Sigmoid colon (tissue), 7 donors: ENCODE data around the gene STK39. TPM values are rescaled to one million over a fixed set of nuclear protein-coding genes. Genes with fewer than 3 reads are reported as not detected.

Source experiments
- DNase-seq: peaks from one replicate; pipeline ENCODE4 v3.0.0-alpha.2; 2019
- H3K27ac ChIP-seq, 4 donors: fragments of 200-600 bp; sonication (generic); one replicate each; pipeline ENCODE4 v1.5.1; 2016 to 2019; ENCODE audit warnings: mild to moderate bottlenecking in 1 of 4
- H3K27me3 ChIP-seq, 3 donors: fragments of 200-600 bp; sonication (generic); one replicate each; pipeline ENCODE4 v1.5.1; 2019; ENCODE audit warnings: mild to moderate bottlenecking in 1 of 3
- H3K36me3 ChIP-seq, 4 donors: fragments of 200-600 bp; sonication (generic); one replicate each; pipeline ENCODE4 v1.5.1; 2016 to 2019
- H3K4me1 ChIP-seq, 4 donors: fragments of 200-600 bp; sonication (generic); one replicate each; pipeline ENCODE4 v1.5.1; 2017 to 2019
- H3K4me3 ChIP-seq, 4 donors: fragments of 200-600 bp; sonication (generic); one replicate each; pipeline ENCODE4 v1.5.1; 2017 to 2019; ENCODE audit warnings: mild to moderate bottlenecking in 2 of 4, moderate library complexity in 1 of 4
- H3K9me3 ChIP-seq, 4 donors: fragments of 200-600 bp in 3 of 4; sonication (generic) in 3 of 4; one replicate each; pipeline versions ENCODE4 v1.5.1 to v1.6.1; 2013 to 2019
- EP300 ChIP-seq, 4 donors: sonication (generic); formaldehyde crosslinking; IDR thresholded peaks; one replicate each; pipeline ENCODE4 v1.6.1; 2017; ENCODE audit warnings: antibody characterized with exemption in 4 of 4
- POLR2A ChIP-seq, 2 donors: fragments of 450-650 bp; IDR thresholded peaks; one replicate each; pipeline ENCODE4 v1.6.1; 2016; ENCODE audit warnings: antibody characterized with exemption in 2 of 2, mild to moderate bottlenecking in 2 of 2, moderate library complexity in 2 of 2
- POLR2AphosphoS5 ChIP-seq, 4 donors: sonication (generic); formaldehyde crosslinking; IDR thresholded peaks; one replicate each; pipeline ENCODE4 v1.6.1; 2017; ENCODE audit warnings: antibody characterized with exemption in 4 of 4
- WGBS, 2 donors: extraction: QIAGEN DNeasy Blood & Tissue Kit; methylation state at CpG; one replicate each; pipeline ENCODE4 v1.1.7; 2013; 5-methylcytosine and 5-hydroxymethylcytosine counted together
- intact Hi-C: fragments of 100-400 bp; cut with DNase I; formaldehyde crosslinking; loops from one replicate; pipeline ENCODE4 v1.15.1; 2023
- polyA plus RNA-seq, 3 donors: library from polyadenylated mRNA; stranded (reverse); fragments of 200-250 nt; gene quantifications; one replicate each; pipeline ENCODE4 v1.2.3, GENCODE V29; 2013
- total RNA-seq, 4 donors: library from RNA; depleted of rRNA; stranded (reverse); fragments of >200 nt; gene quantifications; one replicate each; pipeline ENCODE4 v1.1.0, GENCODE V29; 2016
- TF ChIP-seq, protein P1 (sequence below), 4 experiments: fragments of 450-650 bp in 3 of 4; fragments of 200-600 bp in 1 of 4; IDR thresholded peaks; one replicate each; pipeline ENCODE4 v1.5.1; 2016 to 2019; ENCODE audit warnings: antibody characterized with exemption in 4 of 4, mild to moderate bottlenecking in 3 of 4, moderate library complexity in 2 of 4
- donor health status: healthy with polysubstance abuse.
- donor health status: Bipolar disorder and iron deficiency.
- donor health status: healthy.

Gene STK39
- total and polyA plus RNA-seq, 7 donors = 13.4 to 44.9 (median 24.1) TPM

DNA sequence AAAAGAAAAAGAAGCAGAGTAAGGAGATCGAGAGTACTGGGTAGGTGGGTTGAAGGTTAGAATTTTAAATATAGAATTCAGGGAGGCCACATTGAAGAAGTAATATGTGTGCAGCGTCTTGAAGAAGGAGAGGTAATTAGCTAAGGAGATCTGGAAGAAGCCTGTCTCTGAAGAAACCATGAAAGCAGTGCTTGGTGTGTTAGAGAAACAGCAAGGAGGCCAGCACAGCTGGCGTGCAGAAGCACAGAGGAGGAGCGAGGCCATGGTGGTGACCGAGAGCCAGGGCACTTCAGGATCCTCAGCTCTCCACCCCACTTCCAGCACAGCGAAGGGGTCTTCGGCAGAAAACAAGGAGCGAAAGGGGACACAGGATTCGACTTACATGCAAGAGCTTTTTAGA lies 305.8 kb downstream of the STK39 start:
- intact Hi-C loops = no loop called here
- no peaks in the 10 kb centered on the region for H3K27me3 ChIP-seq
- no peak for DNase-seq
- WGBS, 2 donors = 93 to 94% methylated on average over 9 of the region's 9 CpGs
- H3K4me1 ChIP-seq = peaks cover 0 to 7% (median 0%) of the 10 kb centered on the region in 4 donors
- no peak overlapping the region for H3K4me3 ChIP-seq
- H3K36me3 ChIP-seq = no peaks in the 10 kb centered on the region
- no peaks in the 10 kb centered on the region for H3K9me3 ChIP-seq
- no peak for TF ChIP-seq POLR2A (IDR thresholded peaks at IDR 0.05)
- no peak for TF ChIP-seq EP300 (IDR thresholded peaks at IDR 0.05)
- TF ChIP-seq POLR2AphosphoS5 (IDR thresholded peaks at IDR 0.05) = no peak
- TF ChIP-seq, protein P1, sequence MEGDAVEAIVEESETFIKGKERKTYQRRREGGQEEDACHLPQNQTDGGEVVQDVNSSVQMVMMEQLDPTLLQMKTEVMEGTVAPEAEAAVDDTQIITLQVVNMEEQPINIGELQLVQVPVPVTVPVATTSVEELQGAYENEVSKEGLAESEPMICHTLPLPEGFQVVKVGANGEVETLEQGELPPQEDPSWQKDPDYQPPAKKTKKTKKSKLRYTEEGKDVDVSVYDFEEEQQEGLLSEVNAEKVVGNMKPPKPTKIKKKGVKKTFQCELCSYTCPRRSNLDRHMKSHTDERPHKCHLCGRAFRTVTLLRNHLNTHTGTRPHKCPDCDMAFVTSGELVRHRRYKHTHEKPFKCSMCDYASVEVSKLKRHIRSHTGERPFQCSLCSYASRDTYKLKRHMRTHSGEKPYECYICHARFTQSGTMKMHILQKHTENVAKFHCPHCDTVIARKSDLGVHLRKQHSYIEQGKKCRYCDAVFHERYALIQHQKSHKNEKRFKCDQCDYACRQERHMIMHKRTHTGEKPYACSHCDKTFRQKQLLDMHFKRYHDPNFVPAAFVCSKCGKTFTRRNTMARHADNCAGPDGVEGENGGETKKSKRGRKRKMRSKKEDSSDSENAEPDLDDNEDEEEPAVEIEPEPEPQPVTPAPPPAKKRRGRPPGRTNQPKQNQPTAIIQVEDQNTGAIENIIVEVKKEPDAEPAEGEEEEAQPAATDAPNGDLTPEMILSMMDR (IDR thresholded peaks at IDR 0.05) = no peak
- no peak overlapping the region for H3K27ac ChIP-seq

DNA sequence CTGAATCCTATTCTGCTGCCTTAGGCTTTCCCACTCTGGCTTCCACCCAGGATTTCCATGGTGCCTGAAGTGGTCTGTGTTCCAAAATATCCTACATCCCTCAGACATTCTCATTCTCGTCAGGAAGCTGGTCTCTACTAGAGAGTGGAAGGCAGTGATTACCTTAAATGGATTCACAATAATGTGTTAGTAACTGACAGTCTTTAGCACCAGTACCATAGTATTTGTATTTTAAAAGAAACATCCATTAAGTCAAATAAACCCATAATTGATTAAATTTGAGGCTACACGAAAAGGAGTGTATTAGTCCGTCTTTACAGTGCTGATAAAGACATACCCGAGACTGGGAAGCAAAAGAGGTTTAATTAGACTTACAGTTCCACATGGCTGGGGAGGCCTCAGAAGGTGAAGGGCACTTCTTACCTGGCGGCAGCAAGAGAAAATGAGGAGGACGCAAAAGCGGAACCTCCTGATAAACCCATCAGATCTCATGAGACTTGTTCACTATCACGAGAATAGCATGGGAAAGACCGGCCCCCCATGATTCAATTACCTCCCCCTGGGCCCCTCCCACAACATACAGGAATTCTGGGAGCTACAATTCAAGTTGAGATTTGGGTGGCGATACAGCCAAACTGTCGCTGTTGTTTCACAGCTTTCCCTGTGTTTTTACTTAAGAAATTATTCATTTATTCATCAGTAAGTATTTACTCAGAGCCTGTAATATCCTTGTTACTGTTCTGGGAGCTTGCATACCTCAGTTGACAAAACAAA lies 306.5 kb downstream of the STK39 start:
- intact Hi-C loops = no loop called here
- peaks cover 0 to 7% (median 0%) of the 10 kb centered on the region in 4 donors for H3K4me1 ChIP-seq
- H3K9me3 ChIP-seq = no peaks in the 10 kb centered on the region
- WGBS, 2 donors = 92 to 93% methylated on average over 11 of the region's 11 CpGs
- no peak for DNase-seq
- no peaks in the 10 kb centered on the region for H3K27me3 ChIP-seq
- no peak overlapping the region for H3K4me3 ChIP-seq
- TF ChIP-seq POLR2AphosphoS5 (IDR thresholded peaks at IDR 0.05) (no peak), POLR2A (IDR thresholded peaks at IDR 0.05) (no peak), EP300 (IDR thresholded peaks at IDR 0.05) (no peak)
- TF ChIP-seq, protein P1 (IDR thresholded peaks at IDR 0.05) = no peak
- H3K27ac ChIP-seq = no peak overlapping the region
- H3K36me3 ChIP-seq = no peaks in the 10 kb centered on the region

DNA sequence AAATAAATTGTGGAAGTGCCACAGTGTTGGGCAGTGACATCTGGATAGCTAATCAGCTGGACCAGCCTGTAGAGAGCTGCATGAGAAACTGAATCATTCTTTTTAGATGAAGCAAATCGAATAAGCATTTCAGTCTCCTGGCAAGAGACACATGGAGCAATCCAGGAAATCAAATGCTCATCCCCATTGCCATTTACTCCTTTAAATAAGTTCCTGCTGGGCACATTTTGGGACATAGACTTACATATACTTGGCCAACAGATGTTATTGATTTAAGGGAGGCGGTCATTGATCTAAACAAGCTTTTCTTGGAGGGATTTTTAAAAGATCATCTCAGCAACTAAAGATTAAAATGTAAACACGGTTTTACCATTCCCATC lies 307.1 kb downstream of the STK39 start:
- 86 to 87% methylated on average over 3 of the region's 3 CpGs for WGBS, 2 donors
- Histone ChIP-seq H3K27me3 (no peaks in the 10 kb centered on the region), H3K4me3 (no peak overlapping the region), H3K9me3 (no peaks in the 10 kb centered on the region), H3K36me3 (no peaks in the 10 kb centered on the region), H3K4me1 (peaks cover 0 to 7% (median 0%) of the 10 kb centered on the region in 4 donors), H3K27ac (no peak overlapping the region)
- no peak for DNase-seq
- intact Hi-C loops = no loop called here
- TF ChIP-seq, protein P1 (IDR thresholded peaks at IDR 0.05) = no peak
- TF ChIP-seq EP300 (IDR thresholded peaks at IDR 0.05) (no peak), POLR2A (IDR thresholded peaks at IDR 0.05) (no peak), POLR2AphosphoS5 (IDR thresholded peaks at IDR 0.05) (no peak)

DNA sequence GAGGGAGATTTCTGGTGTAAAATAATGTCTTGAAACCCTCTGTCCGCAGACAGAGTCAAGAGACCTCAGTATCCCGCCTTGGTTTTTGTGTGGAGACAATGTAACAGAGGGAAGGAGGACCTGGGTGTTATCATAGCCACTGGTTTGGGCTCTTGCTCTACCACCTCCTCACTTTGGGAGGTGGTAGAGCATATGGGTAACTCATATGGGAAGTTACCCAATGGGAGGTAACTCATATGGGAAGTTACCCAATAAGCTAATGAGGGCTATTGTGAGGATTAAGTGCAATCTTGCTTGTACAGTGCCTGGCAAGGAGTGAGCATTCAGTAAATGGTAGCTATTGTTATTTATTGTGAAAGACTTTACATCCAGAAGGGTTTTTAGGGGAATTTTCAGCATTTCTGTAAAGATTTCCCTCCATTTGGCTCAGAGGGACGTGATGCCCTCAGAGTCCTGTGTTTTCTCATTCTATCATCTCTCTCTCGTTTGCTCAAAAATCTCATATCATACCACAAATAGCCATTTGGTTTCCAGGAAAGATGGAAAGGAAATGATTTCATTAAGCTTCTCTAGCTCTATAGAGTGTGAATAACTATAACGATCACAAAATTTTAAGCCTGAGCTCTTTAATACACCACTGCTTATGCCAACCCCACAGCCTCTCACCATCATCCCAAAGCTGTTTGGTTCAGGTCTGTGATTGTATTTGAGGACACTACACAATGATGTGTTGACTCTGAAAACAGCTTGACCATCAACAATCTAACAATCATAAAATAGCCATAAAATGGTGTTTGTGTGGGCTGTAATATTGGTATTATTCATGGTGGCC lies 307.7 kb downstream of the STK39 start:
- Histone ChIP-seq H3K27me3 (no peaks in the 10 kb centered on the region), H3K27ac (no peak overlapping the region), H3K4me3 (no peak overlapping the region), H3K36me3 (no peaks in the 10 kb centered on the region), H3K4me1 (peaks cover 0 to 4% (median 0%) of the 10 kb centered on the region in 4 donors), H3K9me3 (no peaks in the 10 kb centered on the region)
- WGBS, 2 donors = 84 to 89% methylated on average over 5 of the region's 5 CpGs
- intact Hi-C loops = no loop called here
- TF ChIP-seq POLR2A (IDR thresholded peaks at IDR 0.05) (no peak), EP300 (IDR thresholded peaks at IDR 0.05) (no peak), POLR2AphosphoS5 (IDR thresholded peaks at IDR 0.05) (no peak)
- TF ChIP-seq, protein P1 (IDR thresholded peaks at IDR 0.05) = no peak
- DNase-seq = no peak
